ENCODE measurements around the gene EXOC3. TPM values are rescaled to one million over a fixed set of nuclear protein-coding genes. Genes with fewer than 3 reads are reported as not detected.
"Not testable (repeated sequence)": the region's sequence is repeated elsewhere in the genome, so short reads cannot be mapped to it uniquely, and the experiment has no call there.

Gene EXOC3
- total RNA-seq, 3 donors from 2014 or later: 49.8 to 63.7 (median 53.3) TPM

DNA sequence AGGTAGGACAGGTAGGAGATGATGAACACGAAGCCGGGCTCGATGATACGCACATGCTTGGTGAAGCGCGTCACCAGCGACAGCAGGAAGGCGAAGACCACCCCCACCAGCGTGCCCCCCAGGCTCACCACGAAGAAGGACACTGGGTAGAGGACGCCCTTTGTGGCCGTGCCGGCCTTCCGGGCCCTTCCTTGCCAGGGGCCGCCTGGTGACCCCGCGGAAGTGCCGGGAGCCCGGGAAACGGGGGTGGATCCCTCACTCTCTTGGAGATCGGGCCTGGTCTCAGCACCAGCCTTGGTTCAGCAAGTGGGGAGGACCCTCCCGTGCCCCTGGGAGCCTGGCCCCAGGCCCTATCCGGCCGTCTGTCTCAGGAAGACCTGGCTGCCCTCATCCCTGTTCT is 41.6 kb downstream of the EXOC3 start:
- Histone ChIP-seq H3K4me1 (no peaks in the 10 kb centered on the region), H3K9me3 (no peaks in the 10 kb centered on the region), H3K36me3 (no peaks in the 10 kb centered on the region), H3K4me3 (no peak overlapping the region), H3K27me3 (peaks cover 4 to 80% of the 10 kb centered on the region in 2 donors), H3K27ac (no peak overlapping the region)
- TF ChIP-seq POLR2A (IDR thresholded peaks at IDR 0.05) (no peak), POLR2AphosphoS5 (IDR thresholded peaks at IDR 0.05) (no peak)
- TF ChIP-seq, protein P1, sequence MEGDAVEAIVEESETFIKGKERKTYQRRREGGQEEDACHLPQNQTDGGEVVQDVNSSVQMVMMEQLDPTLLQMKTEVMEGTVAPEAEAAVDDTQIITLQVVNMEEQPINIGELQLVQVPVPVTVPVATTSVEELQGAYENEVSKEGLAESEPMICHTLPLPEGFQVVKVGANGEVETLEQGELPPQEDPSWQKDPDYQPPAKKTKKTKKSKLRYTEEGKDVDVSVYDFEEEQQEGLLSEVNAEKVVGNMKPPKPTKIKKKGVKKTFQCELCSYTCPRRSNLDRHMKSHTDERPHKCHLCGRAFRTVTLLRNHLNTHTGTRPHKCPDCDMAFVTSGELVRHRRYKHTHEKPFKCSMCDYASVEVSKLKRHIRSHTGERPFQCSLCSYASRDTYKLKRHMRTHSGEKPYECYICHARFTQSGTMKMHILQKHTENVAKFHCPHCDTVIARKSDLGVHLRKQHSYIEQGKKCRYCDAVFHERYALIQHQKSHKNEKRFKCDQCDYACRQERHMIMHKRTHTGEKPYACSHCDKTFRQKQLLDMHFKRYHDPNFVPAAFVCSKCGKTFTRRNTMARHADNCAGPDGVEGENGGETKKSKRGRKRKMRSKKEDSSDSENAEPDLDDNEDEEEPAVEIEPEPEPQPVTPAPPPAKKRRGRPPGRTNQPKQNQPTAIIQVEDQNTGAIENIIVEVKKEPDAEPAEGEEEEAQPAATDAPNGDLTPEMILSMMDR (IDR thresholded peaks at IDR 0.05): no peak
- intact Hi-C loops (cut with DNase I; ENCODE audit: low total_unique reads): no loop called here
- no peak for DNase-seq (ENCODE audit: low spot score in 2 of 2)

DNA sequence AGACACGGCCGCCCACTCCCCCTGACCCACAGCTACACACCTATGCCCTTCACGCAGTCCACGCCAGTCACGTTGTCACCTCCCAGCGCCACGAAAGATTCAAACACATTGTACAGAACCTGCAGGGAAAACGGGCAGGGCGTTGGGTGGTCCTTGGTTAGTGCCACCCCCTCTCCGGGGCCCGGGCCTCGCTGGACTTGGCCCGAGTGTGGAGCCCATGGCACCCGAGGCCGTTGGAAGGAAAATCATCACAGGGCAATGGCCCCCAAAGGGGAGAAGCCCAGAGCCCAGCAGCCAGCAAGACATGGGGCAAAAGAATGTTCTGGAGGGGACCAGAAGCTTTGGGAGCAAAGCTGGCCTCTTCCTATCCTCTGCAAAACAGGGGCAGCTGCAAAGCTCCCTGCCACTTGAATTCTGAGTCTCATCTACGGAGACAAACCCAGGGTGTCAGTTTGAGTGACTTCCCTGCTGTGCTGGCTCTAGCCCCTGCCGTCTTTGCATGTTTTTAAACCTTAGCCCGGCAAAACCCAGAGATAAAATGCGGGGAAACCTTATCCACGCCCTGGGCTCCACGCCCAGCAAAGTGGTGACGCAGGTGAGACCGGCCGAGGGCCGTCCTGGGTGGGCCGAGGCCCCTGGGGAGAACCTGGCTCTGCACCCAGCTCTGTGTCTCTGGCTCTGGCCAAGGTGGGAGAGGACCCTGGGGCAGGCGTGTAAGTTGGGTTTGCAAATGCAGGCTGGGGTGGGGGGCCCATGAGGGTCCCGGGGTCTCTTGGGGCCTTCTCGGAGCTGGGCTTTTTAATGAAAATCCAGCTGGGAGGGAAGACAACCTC is 42.4 kb downstream of the EXOC3 start:
- no peaks in the 10 kb centered on the region for H3K36me3 ChIP-seq
- intact Hi-C loops (cut with DNase I; ENCODE audit: low total_unique reads): no loop called here
- TF ChIP-seq POLR2AphosphoS5 (IDR thresholded peaks at IDR 0.05) (no peak), POLR2A (IDR thresholded peaks at IDR 0.05) (no peak)
- TF ChIP-seq, protein P1 (IDR thresholded peaks at IDR 0.05): no peak
- no peaks in the 10 kb centered on the region for H3K4me1 ChIP-seq
- H3K9me3 ChIP-seq: no peaks in the 10 kb centered on the region
- H3K4me3 ChIP-seq: no peak overlapping the region
- H3K27me3 ChIP-seq: peaks cover under 1 to 80% of the 10 kb centered on the region in 2 donors
- no peak overlapping the region for H3K27ac ChIP-seq
- DNase-seq (ENCODE audit: low spot score in 2 of 2): no peak

DNA sequence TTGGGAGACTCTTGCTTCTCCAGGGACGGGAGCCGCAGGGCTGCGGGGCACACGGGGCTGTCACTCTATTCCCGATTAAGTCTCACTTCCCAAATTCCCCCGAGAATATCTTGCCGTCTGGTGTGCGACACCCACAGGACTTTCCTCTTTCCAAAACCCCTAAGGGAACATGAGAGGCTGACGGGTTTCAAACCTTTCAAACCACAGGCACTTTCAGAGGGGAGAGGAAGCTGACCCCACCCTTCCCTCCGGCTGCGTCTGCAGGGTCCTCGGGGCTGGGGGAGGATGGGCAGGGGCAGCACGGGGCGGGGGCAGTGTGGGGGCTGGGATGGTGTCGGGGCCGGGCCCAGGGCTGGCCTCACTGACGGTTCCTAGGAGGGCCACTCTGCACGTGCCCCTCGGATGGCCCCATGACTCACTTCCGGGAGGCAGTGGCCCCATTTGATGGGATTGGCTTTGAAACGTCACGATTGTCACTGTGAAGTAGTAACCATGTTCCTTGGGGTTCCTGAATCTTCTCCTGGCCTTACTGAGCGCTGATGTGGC is 43.0 kb downstream of the EXOC3 start:
- Histone ChIP-seq H3K36me3 (no peaks in the 10 kb centered on the region), H3K4me1 (no peaks in the 10 kb centered on the region), H3K27me3 (peaks cover 0 to 80% of the 10 kb centered on the region in 2 donors), H3K9me3 (no peaks in the 10 kb centered on the region), H3K4me3 (no peak overlapping the region), H3K27ac (no peak overlapping the region)
- TF ChIP-seq POLR2AphosphoS5 (IDR thresholded peaks at IDR 0.05) (no peak), POLR2A (IDR thresholded peaks at IDR 0.05) (no peak)
- TF ChIP-seq, protein P1 (IDR thresholded peaks at IDR 0.05): no peak
- intact Hi-C loops (cut with DNase I; ENCODE audit: low total_unique reads): no loop called here
- DNase-seq (ENCODE audit: low spot score in 2 of 2): no peak

DNA sequence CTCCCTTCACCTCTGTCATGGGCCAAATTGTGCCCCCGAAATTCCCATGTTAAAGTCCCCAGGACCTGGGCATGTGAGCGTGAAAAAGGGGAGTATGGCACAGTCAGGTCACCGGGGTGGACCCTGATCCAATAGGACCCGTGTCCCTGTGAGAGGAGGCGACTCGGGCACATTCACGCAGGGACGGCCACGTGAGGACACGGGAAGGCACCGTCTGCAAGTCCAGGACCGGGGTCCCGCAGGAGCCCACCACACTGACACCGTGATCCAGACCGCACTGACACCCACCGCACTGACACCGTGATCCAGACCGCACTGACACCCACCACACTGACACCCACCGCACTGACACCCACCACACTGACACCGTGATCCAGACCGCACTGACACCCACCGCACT is 43.6 kb downstream of the EXOC3 start:
- H3K4me1 ChIP-seq; H3K4me3 ChIP-seq; H3K9me3 ChIP-seq; H3K27ac ChIP-seq; DNase-seq (ENCODE audit: low spot score in 2 of 2); H3K36me3 ChIP-seq; intact Hi-C loops (cut with DNase I; ENCODE audit: low total_unique reads): not testable (repeated sequence)
- H3K27me3 ChIP-seq: peaks cover 0 to 78% of the 10 kb centered on the region in 2 donors

DNA sequence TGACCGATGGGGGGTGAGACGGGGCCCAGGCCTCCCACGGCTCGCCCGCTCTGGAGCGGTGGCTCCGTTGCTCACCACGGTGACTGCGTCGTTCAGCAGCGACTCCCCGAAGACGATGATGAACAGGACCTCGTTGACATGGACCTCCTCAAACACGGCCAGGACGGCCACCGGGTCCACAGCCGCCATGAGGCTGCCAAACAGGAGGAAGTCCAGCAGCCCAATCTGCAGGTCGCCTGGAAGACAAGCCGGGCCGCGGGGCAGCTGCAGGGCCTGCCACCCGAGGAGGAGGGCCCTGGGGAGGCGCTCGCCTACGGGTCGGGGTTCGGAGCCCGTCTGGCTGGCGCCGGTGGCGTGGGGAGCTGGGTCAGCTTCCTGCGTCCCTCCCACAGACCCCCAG is 45.3 kb downstream of the EXOC3 start:
- no peak overlapping the region for H3K4me3 ChIP-seq
- TF ChIP-seq POLR2A (IDR thresholded peaks at IDR 0.05) (no peak), POLR2AphosphoS5 (IDR thresholded peaks at IDR 0.05) (no peak)
- TF ChIP-seq, protein P1 (IDR thresholded peaks at IDR 0.05): no peak
- H3K9me3 ChIP-seq: no peaks in the 10 kb centered on the region
- H3K27ac ChIP-seq: no peak overlapping the region
- no peaks in the 10 kb centered on the region for H3K36me3 ChIP-seq
- peaks cover 0 to 78% of the 10 kb centered on the region in 2 donors for H3K27me3 ChIP-seq
- no peak for DNase-seq (ENCODE audit: low spot score in 2 of 2)
- intact Hi-C loops (cut with DNase I; ENCODE audit: low total_unique reads): no loop called here
- H3K4me1 ChIP-seq: no peaks in the 10 kb centered on the region

Data from breast epithelium (tissue), 4 donors.